ENCODE measurements around the gene CHCHD5. TPM values are rescaled to one million over a fixed set of nuclear protein-coding genes. Genes with fewer than 3 reads are reported as not detected.

Gene CHCHD5
- total and polyA plus RNA-seq, 2 of the 8 experiments (the other 6 are each of a cell fraction or from before 2014, with no cell fraction given): 27.2 to 71.5 TPM

DNA sequence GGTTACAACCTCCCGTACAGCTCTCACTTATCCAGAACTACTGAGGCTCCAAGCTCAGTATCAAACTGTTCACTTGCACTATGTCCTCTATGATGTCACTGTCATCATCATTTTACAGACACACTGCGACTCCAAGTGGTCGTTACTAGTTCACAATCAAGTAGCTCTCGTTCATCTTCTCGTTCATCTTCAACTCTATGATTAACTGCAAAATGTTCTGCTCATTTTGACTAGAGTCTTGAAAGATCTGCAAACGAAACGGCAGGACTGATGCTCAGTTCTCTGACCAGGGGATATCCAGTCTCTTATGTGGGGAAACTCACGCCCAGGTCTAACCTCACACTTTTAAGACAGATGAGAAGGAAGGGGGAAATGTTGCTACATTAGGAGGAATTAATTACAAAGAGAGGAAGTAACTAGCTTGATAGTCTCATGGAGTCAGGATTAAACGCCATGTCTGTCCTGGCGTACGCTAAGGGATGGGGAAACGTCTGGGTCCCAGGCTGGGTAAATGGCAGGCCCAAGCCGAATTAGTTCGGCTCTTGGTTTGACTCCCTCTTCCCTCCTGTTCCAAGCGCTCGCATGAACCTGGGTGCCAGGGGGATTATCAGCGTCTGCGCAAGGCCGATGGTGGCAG lies 794 bp upstream of the CHCHD5 start:
- Histone ChIP-seq H2BK20ac (ENCODE audit: low read length) (no peak overlapping the region), H2AFZ (ENCODE audit: low read length) (peak overlapping the region; percentile 98), H3K27me3 (replicated peaks in 1 of 4; ENCODE audit: control insufficient read depth in 3 of 4, extremely low read depth in 1 of 4, insufficient read depth in 3 of 4, low read length in 3 of 4) (no peaks in the 10 kb centered on the region), H3K27ac (ENCODE audit: low read depth, low read length) (peak overlapping the region; percentile 96), H3K4me1 (replicated peaks in 1 of 4; ENCODE audit: control insufficient read depth in 3 of 4, insufficient read depth in 4 of 4, low read length in 3 of 4) (peaks cover 0 to 4% (median 2%) of the 10 kb centered on the region in 4 experiments; a peak in 4 of 7 replicates), H3K56ac (replicated peaks; ENCODE audit: insufficient read length, low read depth, low read length) (peak overlapping the region; percentile 43), H3K79me1 (ENCODE audit: low read depth, low read length) (no peaks in the 10 kb centered on the region), H3K18ac (ENCODE audit: extremely low read depth, low read length) (peak overlapping the region; percentile 98), H2BK15ac (ENCODE audit: low read length) (no peak overlapping the region), H3K4me3 (ENCODE audit: extremely low read depth in 1 of 4, insufficient read depth in 2 of 4, low read depth in 3 of 4, low read length in 4 of 4) (peak overlapping the region; percentile 82 to 93 (median 88)), H4K20me1 (replicated peaks in 1 of 2; ENCODE audit: control insufficient read depth in 1 of 2, insufficient read depth in 2 of 2, low read length in 2 of 2) (no peaks in the 10 kb centered on the region), H3K9ac (replicated peaks in 1 of 4; ENCODE audit: extremely low read depth in 1 of 4, low read depth in 3 of 4, low read length in 3 of 4) (peak overlapping the region; percentile 59 to 95 (median 81)), H2BK120ac (replicated peaks; ENCODE audit: low read depth, low read length) (no peak overlapping the region), H4K8ac (ENCODE audit: extremely low read depth, insufficient read depth, low read length) (peak overlapping the region; percentile 93; the same call in 1 of the 2 replicates), H4K5ac (ENCODE audit: insufficient read length, low read depth, low read length) (peak overlapping the region; percentile 99), H3K9me3 (ENCODE audit: insufficient read depth in 2 of 2, low read depth in 1 of 2, low read length in 1 of 2) (no peaks in the 10 kb centered on the region), H3K23me2 (ENCODE audit: low read depth, low read length) (peaks cover 9% of the 10 kb centered on the region; the same call in 1 of the 2 replicates), H4K91ac (replicated peaks; ENCODE audit: insufficient read length, low read length) (peak overlapping the region; percentile 63), H3K4me2 (ENCODE audit: insufficient read depth in 1 of 2, low read depth in 2 of 2, low read length in 2 of 2) (peak overlapping the region; percentile 72 to 80), H3K36me3 (ENCODE audit: control insufficient read depth in 2 of 4, insufficient read depth in 4 of 4, low read length in 3 of 4) (peaks cover 0 to 8% (median 2%) of the 10 kb centered on the region in 4 experiments; a peak in 5 of 8 replicates), H3K23ac (ENCODE audit: insufficient read length) (no peak overlapping the region), H3K14ac (ENCODE audit: insufficient read length) (no peak overlapping the region), H3K79me2 (ENCODE audit: control insufficient read depth in 1 of 2, insufficient read depth in 2 of 2, low read length in 2 of 2) (no peaks in the 10 kb centered on the region), H2BK12ac (ENCODE audit: low read depth, low read length) (no peak overlapping the region; the same call in 1 of the 2 replicates), H2BK5ac (ENCODE audit: low read depth, low read length) (peak overlapping the region; percentile 99), H3K4ac (replicated peaks; ENCODE audit: insufficient read length, low read depth, low read length) (peak overlapping the region; percentile 47), H2AK5ac (ENCODE audit: low read depth, low read length) (no peak overlapping the region)
- ChIA-PET CTCF (ENCODE audit: partially characterized antibody) (interaction anchor here (0.8 to 2.8 kb wide), 11 partner anchors 10 to 641 kb away, joined by 3 to 11 read pairs (median 3); no protein-coding TSS in a partner anchor), POLR2A (ENCODE audit: partially characterized antibody) (interaction anchor here (1.1 to 1.4 kb wide), 3 partner anchors 40 to 87 kb away, joined by 3 to 5 read pairs (median 3); no protein-coding TSS in a partner anchor)
- FAIRE-seq: no peak
- 42% methylated on average over 19 of the region's 19 CpGs; no CpG with 5 or more reads in 1 of the 2 experiments for WGBS, 2 experiments (ENCODE audit: extremely low coverage in 1 of 2, insufficient coverage in 1 of 2, insufficient read length in 1 of 2, insufficient replicate concordance in 2 of 2, low coverage in 1 of 2, low lambda C conversion rate in 2 of 2, missing lambda C conversion rate in 1 of 2)
- TF ChIP-seq BACH1 (IDR thresholded peaks at IDR 0.05; ENCODE audit: low read length): no peak
- TF ChIP-seq CREB1 (IDR thresholded peaks at IDR 0.05): no peak
- no peak for TF ChIP-seq RAD21 (IDR thresholded peaks at IDR 0.05 in 1 of 2, conservative IDR thresholded peaks at IDR 0.05 in 1 of 2; ENCODE audit: low read depth in 2 of 2, low read length in 2 of 2)
- no peak for TF ChIP-seq BRCA1 (IDR thresholded peaks at IDR 0.05; ENCODE audit: low read depth, low read length)
- peak in 1 of 2 experiments; percentile 13; a peak in 1 of 4 replicates for TF ChIP-seq SIN3A (conservative IDR thresholded peaks at IDR 0.05 in 1 of 2, IDR thresholded peaks at IDR 0.05 in 1 of 2; ENCODE audit: low read depth in 1 of 2, low read length in 2 of 2)
- DNase-seq (ENCODE audit: low read depth in 1 of 2, low spot score in 2 of 2): no peak

All from H1 (cell line).